Kidney epithelial cell (primary cell): Measurements from ENCODE around the gene UNC5CL. TPM values are rescaled to one million over a fixed set of nuclear protein-coding genes. Genes with fewer than 3 reads are reported as not detected.

Experiments used
- DNase-seq: peaks from one replicate; pipeline ENCODE4 v3.0.0-alpha.2; 2010; ENCODE audit warnings: low read depth
- H3K27me3 ChIP-seq: 2 replicates; pipeline ENCODE4 v1.6.0; 2011; ENCODE audit warnings: low read length; ENCODE audit not compliant: control insufficient read depth, insufficient read depth
- H3K36me3 ChIP-seq: 2 replicates; pipeline ENCODE4 v1.5.1; 2011; ENCODE audit warnings: low read length; ENCODE audit not compliant: control insufficient read depth, insufficient read depth
- H3K4me3 ChIP-seq: 2 replicates; pipeline ENCODE4 v1.5.1; 2011; ENCODE audit warnings: low read depth, mild to moderate bottlenecking, control low read depth, low read length
- total RNA-seq: library from RNA; depleted of rRNA; stranded (reverse); fragments of >200 nt; gene quantifications from 2 replicates; pipeline ENCODE4 v1.2.3, GENCODE V29; 2015
- TF ChIP-seq, protein P1 (sequence below): IDR thresholded peaks from 2 replicates; pipeline ENCODE4 v1.5.1; 2011; ENCODE audit warnings: mild to moderate bottlenecking, moderate library complexity, low read length, control low read depth, inconsistent platforms; ENCODE audit not compliant: insufficient read depth, poor library complexity, severe bottlenecking

UNC5CL gene
- total RNA-seq, 1 donor from 2014 or later: 1.1 TPM

DNA sequence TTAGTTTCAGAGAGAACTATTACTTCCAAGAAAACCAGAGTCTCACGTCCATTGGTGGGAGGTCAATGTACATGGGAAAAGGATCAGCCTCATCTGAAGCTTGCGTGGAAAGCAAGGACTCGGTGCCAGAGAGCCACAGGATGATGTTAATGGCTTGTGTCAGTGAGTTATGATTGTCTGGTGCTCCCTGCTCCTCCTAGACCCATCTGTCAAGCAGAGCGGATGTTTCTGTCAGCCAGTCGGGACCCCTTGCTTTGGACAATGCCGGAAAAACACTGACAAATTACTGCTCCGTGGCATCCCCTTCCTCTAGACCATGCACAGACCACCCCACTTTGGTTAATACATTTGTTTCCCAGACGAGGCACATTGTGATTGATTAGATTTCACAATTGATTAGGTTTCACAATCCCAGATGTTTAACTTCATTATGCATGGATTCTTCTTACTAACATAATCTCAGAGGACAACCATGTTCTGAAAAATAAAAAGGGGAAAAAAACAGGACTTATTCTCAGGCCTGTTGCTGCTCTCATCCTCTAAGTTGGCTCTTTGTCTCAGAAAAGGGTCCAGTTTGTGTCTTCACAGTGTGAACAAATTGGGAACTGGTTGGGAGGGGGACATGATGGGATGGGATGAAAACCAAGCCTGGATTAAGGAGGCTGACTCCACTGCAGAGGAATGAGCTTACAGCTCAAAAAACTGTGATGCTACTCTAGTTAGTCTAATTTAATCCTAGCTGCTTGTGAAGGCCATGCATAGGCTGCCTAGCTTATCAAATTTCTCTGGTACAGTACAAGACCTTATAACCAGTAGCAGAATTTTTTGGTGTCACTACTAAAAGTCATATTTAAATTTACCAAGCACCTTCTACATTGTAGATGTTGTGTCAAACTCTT, 51.9 kb downstream of the UNC5CL start:
- no peak for DNase-seq
- no peaks in the 10 kb centered on the region for H3K36me3 ChIP-seq
- H3K4me3 ChIP-seq: no peak overlapping the region
- no peaks in the 10 kb centered on the region for H3K27me3 ChIP-seq
- TF ChIP-seq, protein P1, sequence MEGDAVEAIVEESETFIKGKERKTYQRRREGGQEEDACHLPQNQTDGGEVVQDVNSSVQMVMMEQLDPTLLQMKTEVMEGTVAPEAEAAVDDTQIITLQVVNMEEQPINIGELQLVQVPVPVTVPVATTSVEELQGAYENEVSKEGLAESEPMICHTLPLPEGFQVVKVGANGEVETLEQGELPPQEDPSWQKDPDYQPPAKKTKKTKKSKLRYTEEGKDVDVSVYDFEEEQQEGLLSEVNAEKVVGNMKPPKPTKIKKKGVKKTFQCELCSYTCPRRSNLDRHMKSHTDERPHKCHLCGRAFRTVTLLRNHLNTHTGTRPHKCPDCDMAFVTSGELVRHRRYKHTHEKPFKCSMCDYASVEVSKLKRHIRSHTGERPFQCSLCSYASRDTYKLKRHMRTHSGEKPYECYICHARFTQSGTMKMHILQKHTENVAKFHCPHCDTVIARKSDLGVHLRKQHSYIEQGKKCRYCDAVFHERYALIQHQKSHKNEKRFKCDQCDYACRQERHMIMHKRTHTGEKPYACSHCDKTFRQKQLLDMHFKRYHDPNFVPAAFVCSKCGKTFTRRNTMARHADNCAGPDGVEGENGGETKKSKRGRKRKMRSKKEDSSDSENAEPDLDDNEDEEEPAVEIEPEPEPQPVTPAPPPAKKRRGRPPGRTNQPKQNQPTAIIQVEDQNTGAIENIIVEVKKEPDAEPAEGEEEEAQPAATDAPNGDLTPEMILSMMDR: no peak

DNA sequence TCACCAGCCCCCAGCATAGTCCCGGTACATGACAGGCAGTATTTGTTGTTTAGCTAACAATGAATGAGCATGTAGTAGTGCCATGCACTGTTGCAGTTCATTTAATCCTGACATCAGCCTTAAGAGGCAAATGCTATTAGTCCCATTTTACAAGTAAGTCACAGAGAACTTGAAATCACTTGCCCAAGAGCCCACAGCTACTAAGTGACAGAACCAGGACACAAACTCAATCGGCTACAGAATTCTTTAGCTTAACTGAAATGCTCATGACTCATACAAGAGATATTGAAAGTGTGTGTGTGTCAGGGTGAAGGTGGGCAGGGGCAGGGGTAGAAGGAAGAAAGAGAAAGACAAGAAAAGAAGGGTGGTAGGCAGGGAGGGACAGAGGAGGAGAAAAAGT, 52.7 kb downstream of the UNC5CL start:
- TF ChIP-seq, protein P1: no peak
- Histone ChIP-seq H3K4me3 (no peak overlapping the region), H3K36me3 (no peaks in the 10 kb centered on the region), H3K27me3 (no peaks in the 10 kb centered on the region)
- no peak for DNase-seq

DNA sequence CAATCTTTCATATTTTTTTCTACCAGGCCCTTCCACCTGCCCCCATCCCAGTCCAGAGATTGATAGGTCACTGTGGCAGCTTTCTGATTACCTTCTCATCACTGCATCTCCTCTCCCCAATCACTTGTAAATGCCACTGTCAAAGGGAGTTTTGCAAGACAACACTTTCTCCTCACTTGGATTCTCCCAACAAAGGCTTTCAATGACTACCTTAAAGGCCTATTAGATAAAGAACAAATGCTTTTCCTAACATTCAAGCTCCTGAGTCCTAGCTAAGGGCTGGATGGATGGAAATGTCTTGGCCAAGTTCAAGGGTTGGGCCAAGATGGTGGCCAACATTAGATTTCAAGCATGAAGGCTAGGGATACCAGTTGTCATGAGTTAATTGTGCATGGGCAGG, 55.3 kb downstream of the UNC5CL start:
- Histone ChIP-seq H3K27me3 (no peaks in the 10 kb centered on the region), H3K36me3 (no peaks in the 10 kb centered on the region), H3K4me3 (no peak overlapping the region)
- TF ChIP-seq, protein P1: no peak
- DNase-seq: no peak

GRCh38 chr6:40982917-40983316, 56.1 kb downstream of the UNC5CL start:
- Histone ChIP-seq H3K27me3 (no peaks in the 10 kb centered on the region), H3K4me3 (no peak overlapping the region), H3K36me3 (no peaks in the 10 kb centered on the region)
- TF ChIP-seq, protein P1: no peak
- no peak for DNase-seq

GRCh38 chr6:40978687-40979289, 60.2 kb downstream of the UNC5CL start:
- TF ChIP-seq, protein P1: no peak
- no peaks in the 10 kb centered on the region for H3K36me3 ChIP-seq
- no peak overlapping the region for H3K4me3 ChIP-seq
- no peaks in the 10 kb centered on the region for H3K27me3 ChIP-seq
- DNase-seq: no peak
